HepG2 (cell line): ENCODE data around the gene RASGRF1. TPM values are rescaled to one million over a fixed set of nuclear protein-coding genes. Genes with fewer than 3 reads are reported as not detected.

ENCODE experiments used
- ELF1 ChIP-seq: sonication (generic); formaldehyde crosslinking; IDR thresholded peaks from 2 replicates; pipeline ENCODE4 v1.4.0; 2020; ENCODE audit warnings: missing genetic modification reagents
- EP300 ChIP-seq, 3 experiments: sonication (generic) in 1 of 3; formaldehyde crosslinking in 1 of 3; IDR thresholded peaks; 2 replicates each; pipeline versions ENCODE4 v1.5.1 to v1.6.1; 2011 to 2020; ENCODE audit warnings: low read depth in 2 of 3, low read length in 2 of 3, borderline replicate concordance in 1 of 3, improper control_type of control experiment in 1 of 3, mild to moderate bottlenecking in 1 of 3, missing genetic modification reagents in 1 of 3, moderate library complexity in 1 of 3
- HMG20A ChIP-seq: IDR thresholded peaks from 2 replicates; pipeline ENCODE4 v1.6.1; 2016; ENCODE audit warnings: borderline replicate concordance
- PAF1 ChIP-seq: IDR thresholded peaks from 2 replicates; pipeline ENCODE4 v1.6.1; 2016; ENCODE audit warnings: missing genetic modification reagents, missing compliant biosample characterization
- PRPF4 ChIP-seq: fragments of 200-400 bp; formaldehyde crosslinking; IDR thresholded peaks from 2 replicates; pipeline ENCODE4 v1.6.1; 2016; ENCODE audit warnings: low read length, low read depth; ENCODE audit not compliant: poor library complexity, severe bottlenecking
- SALL2 ChIP-seq: sonication (generic); formaldehyde crosslinking; IDR thresholded peaks from 2 replicates; pipeline ENCODE4 v1.8.1; 2023; ENCODE audit warnings: mild to moderate bottlenecking, missing genetic modification reagents, inconsistent platforms
- SIN3A ChIP-seq: IDR thresholded peaks from 2 replicates; pipeline ENCODE4 v1.6.1; 2011; ENCODE audit warnings: low read depth, mild to moderate bottlenecking, control low read depth, low read length, borderline replicate concordance
- STAT5B ChIP-seq: sonication (generic); formaldehyde crosslinking; IDR thresholded peaks from 2 replicates; pipeline ENCODE4 v1.4.0; 2020; ENCODE audit warnings: missing genetic modification reagents
- ZNF432 ChIP-seq: sonication (generic); formaldehyde crosslinking; IDR thresholded peaks from 2 replicates; pipeline ENCODE4 v1.5.0; 2020; ENCODE audit warnings: missing genetic modification reagents, mild to moderate bottlenecking, borderline replicate concordance
- ZNF496 ChIP-seq: sonication (generic); formaldehyde crosslinking; IDR thresholded peaks from 2 replicates; pipeline ENCODE4 v1.8.1; 2023; ENCODE audit warnings: mild to moderate bottlenecking, moderate library complexity, missing genetic modification reagents; ENCODE audit not compliant: insufficient replicate concordance
- ZNF549 ChIP-seq: sonication (generic); formaldehyde crosslinking; IDR thresholded peaks from 2 replicates; pipeline ENCODE4 v1.5.0; 2020; ENCODE audit warnings: missing genetic modification reagents
- ZNF749 ChIP-seq: sonication (generic); formaldehyde crosslinking; IDR thresholded peaks from 2 replicates; pipeline ENCODE4 v1.8.0; 2022; ENCODE audit warnings: mild to moderate bottlenecking, missing genetic modification reagents, moderate library complexity, borderline replicate concordance
- ZNF841 ChIP-seq: sonication (generic); formaldehyde crosslinking; IDR thresholded peaks from 2 replicates; pipeline ENCODE4 v1.8.1; 2023; ENCODE audit warnings: missing genetic modification reagents, borderline replicate concordance
- ZSCAN25 ChIP-seq: sonication (generic); formaldehyde crosslinking; IDR thresholded peaks from 2 replicates; pipeline ENCODE4 v1.8.0; 2022; ENCODE audit warnings: mild to moderate bottlenecking, missing genetic modification reagents
- polyA plus RNA-seq, 8 experiments: library from polyadenylated mRNA; depleted of rRNA in 3 of 8; stranded (reverse) in 7 of 8; unstranded in 1 of 8; fragments of >200 nt; fragmentation: Illumina TruSeq in 4 of 8; extraction: Trizol in 4 of 8; gene quantifications; 2 replicates each; pipeline versions ENCODE4 v1.2.1 to v1.2.3, GENCODE V29; 2011 to 2016; ENCODE audit warnings: low read depth in 4 of 8, missing spikeins in 1 of 8, mixed read lengths in 1 of 8; ENCODE audit not compliant: insufficient read depth in 1 of 8
- total RNA-seq, 5 experiments: library from RNA; depleted of rRNA; stranded (reverse); fragments of >200 nt; fragmentation: Illumina TruSeq; extraction: Trizol; gene quantifications; 2 replicates each; pipeline ENCODE4 v1.2.3, GENCODE V29; 2016; ENCODE audit warnings: low read depth in 1 of 5
- TF ChIP-seq, protein P1 (sequence below): sonication (generic); IDR thresholded peaks from 2 replicates; pipeline ENCODE4 v1.6.1; 2016; ENCODE audit warnings: low read depth, borderline replicate concordance
- TF ChIP-seq, protein P2 (sequence below): IDR thresholded peaks from 2 replicates; pipeline ENCODE4 v1.6.1; 2016; ENCODE audit warnings: mild to moderate bottlenecking, missing biosample characterization, missing genetic modification reagents
- TF ChIP-seq, protein P3 (sequence below): sonication (generic); formaldehyde crosslinking; IDR thresholded peaks from 2 replicates; pipeline ENCODE4 v1.8.0; 2022; ENCODE audit warnings: mild to moderate bottlenecking, missing genetic modification reagents, moderate library complexity
- TF ChIP-seq, protein P4 (sequence below), 2 experiments: sonication (generic) in 1 of 2; formaldehyde crosslinking in 1 of 2; IDR thresholded peaks; 2 replicates each; pipeline versions ENCODE4 v1.4.0 to v1.6.1; 2016 to 2020; ENCODE audit warnings: borderline replicate concordance in 1 of 2, low read depth in 1 of 2, mild to moderate bottlenecking in 1 of 2, missing genetic modification reagents in 1 of 2
- TF ChIP-seq, protein P5 (sequence below): IDR thresholded peaks from 2 replicates; pipeline ENCODE4 v1.6.1; 2018; ENCODE audit warnings: missing genetic modification reagents

Gene RASGRF1
- total and polyA plus RNA-seq, 2 of the 13 experiments (the other 11 are each of a cell fraction or from before 2014, with no cell fraction given) = 0.55 to 3.0 TPM

DNA sequence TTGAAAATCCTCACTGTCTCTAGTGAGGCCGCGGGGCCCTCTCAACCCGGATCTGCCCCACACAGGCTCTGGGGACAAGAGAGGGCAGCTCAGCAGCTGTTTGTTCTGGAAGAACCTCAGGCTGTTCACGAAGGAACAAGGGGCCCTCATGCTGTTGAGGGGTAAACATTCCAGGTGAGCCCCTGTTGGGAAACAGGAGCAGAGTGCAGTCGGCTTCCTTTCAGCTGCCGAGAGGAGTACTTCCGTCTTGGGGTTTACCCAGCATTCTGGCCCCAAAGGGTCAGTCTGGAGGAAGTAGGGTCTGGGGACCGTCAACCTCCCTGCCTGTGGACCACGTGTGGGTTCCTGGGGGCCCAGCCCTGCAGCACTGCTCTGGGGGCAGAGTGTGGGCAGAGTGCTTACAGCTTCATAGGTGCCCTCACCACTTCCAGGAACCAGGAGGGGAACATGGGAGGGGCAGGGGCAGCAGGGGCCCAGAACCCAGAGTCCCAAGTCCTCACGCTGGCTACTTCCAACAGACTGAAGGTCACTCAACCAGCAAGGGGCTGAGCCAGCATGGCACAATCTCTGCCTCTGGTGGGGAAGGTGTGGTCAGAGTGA lies 96.5 kb downstream of the RASGRF1 start (continued):
- TF ChIP-seq, protein P1, sequence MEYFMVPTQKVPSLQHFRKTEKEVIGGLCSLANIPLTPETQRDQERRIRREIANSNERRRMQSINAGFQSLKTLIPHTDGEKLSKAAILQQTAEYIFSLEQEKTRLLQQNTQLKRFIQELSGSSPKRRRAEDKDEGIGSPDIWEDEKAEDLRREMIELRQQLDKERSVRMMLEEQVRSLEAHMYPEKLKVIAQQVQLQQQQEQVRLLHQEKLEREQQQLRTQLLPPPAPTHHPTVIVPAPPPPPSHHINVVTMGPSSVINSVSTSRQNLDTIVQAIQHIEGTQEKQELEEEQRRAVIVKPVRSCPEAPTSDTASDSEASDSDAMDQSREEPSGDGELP = peak; percentile 95
- TF ChIP-seq ZSCAN25 (CRISPR knock-in tag) = peak; percentile 57; the same call in 1 of the 2 replicates
- no peak for TF ChIP-seq PAF1 (CRISPR knock-in tag)
- TF ChIP-seq ZNF496 = no peak
- TF ChIP-seq SALL2 = peak; percentile 96
- TF ChIP-seq ZNF749 = peak; percentile 89; the same call in 1 of the 2 replicates
- TF ChIP-seq STAT5B (CRISPR knock-in tag) = peak; percentile 19
- TF ChIP-seq, protein P2, sequence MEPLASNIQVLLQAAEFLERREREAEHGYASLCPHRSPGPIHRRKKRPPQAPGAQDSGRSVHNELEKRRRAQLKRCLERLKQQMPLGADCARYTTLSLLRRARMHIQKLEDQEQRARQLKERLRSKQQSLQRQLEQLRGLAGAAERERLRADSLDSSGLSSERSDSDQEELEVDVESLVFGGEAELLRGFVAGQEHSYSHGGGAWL (CRISPR knock-in tag) = peak; percentile 54
- 0 out of 2 replicates have a peak, but pooled peaks have one; percentile 72 for TF ChIP-seq ZNF549 (CRISPR knock-in tag)
- TF ChIP-seq ZNF432 (CRISPR knock-in tag) = no peak
- TF ChIP-seq SIN3A = peak; percentile 65; the same call in 1 of the 2 replicates
- TF ChIP-seq, protein P3, sequence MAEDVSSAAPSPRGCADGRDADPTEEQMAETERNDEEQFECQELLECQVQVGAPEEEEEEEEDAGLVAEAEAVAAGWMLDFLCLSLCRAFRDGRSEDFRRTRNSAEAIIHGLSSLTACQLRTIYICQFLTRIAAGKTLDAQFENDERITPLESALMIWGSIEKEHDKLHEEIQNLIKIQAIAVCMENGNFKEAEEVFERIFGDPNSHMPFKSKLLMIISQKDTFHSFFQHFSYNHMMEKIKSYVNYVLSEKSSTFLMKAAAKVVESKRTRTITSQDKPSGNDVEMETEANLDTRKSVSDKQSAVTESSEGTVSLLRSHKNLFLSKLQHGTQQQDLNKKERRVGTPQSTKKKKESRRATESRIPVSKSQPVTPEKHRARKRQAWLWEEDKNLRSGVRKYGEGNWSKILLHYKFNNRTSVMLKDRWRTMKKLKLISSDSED (CRISPR knock-in tag) = no peak
- TF ChIP-seq HMG20A (CRISPR knock-in tag) = peak; percentile 96
- TF ChIP-seq PRPF4 = no peak
- TF ChIP-seq, protein P4, sequence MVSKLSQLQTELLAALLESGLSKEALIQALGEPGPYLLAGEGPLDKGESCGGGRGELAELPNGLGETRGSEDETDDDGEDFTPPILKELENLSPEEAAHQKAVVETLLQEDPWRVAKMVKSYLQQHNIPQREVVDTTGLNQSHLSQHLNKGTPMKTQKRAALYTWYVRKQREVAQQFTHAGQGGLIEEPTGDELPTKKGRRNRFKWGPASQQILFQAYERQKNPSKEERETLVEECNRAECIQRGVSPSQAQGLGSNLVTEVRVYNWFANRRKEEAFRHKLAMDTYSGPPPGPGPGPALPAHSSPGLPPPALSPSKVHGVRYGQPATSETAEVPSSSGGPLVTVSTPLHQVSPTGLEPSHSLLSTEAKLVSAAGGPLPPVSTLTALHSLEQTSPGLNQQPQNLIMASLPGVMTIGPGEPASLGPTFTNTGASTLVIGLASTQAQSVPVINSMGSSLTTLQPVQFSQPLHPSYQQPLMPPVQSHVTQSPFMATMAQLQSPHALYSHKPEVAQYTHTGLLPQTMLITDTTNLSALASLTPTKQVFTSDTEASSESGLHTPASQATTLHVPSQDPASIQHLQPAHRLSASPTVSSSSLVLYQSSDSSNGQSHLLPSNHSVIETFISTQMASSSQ (IDR thresholded peaks at IDR 0.05; ENCODE audit: low read depth) = peak; percentile 75
- TF ChIP-seq, protein P4 (CRISPR knock-in tag; IDR thresholded peaks at IDR 0.05; ENCODE audit: borderline replicate concordance) = peak; percentile 89
- TF ChIP-seq ZNF841 = no peak
- peak; percentile 96 to 98 for TF ChIP-seq EP300 (IDR thresholded peaks at IDR 0.05; ENCODE audit: low read depth in 2 of 2, low read length in 2 of 2)
- TF ChIP-seq EP300 (CRISPR knock-in tag; IDR thresholded peaks at IDR 0.05; ENCODE audit: borderline replicate concordance) = peak; percentile 99
- TF ChIP-seq, protein P5, sequence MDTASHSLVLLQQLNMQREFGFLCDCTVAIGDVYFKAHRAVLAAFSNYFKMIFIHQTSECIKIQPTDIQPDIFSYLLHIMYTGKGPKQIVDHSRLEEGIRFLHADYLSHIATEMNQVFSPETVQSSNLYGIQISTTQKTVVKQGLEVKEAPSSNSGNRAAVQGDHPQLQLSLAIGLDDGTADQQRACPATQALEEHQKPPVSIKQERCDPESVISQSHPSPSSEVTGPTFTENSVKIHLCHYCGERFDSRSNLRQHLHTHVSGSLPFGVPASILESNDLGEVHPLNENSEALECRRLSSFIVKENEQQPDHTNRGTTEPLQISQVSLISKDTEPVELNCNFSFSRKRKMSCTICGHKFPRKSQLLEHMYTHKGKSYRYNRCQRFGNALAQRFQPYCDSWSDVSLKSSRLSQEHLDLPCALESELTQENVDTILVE = peak; percentile 83
- TF ChIP-seq ELF1 (CRISPR knock-in tag) = peak; percentile 90
